BJ (cell line): ENCODE data around the gene ADGRD2. TPM values are rescaled to one million over a fixed set of nuclear protein-coding genes. Genes with fewer than 3 reads are reported as not detected.

ENCODE experiments used
- CTCF ChIA-PET: fragments of 350-600 bp; formaldehyde crosslinking; extraction: SDS; loops from one replicate; lab custom pipeline; 2021; ENCODE audit warnings: antibody characterized with exemption, inconsistent platforms; lab: Yijun Ruan, JAX
- POLR2A ChIA-PET: fragments of 300-600 bp; sonication (Branson Sonifier 250); formaldehyde crosslinking; extraction: SDS; loops from one replicate; lab custom pipeline; 2021; ENCODE audit warnings: antibody characterized with exemption; lab: Charles Lee
- DNase-seq: peaks from one replicate; pipeline ENCODE4 v3.0.0-alpha.2; 2011; ENCODE audit warnings: low read depth
- H3K27me3 ChIP-seq: 2 replicates; pipeline ENCODE4 v1.6.0; 2011; ENCODE audit warnings: low read length; ENCODE audit not compliant: control insufficient read depth, insufficient read depth
- H3K36me3 ChIP-seq: 2 replicates; pipeline ENCODE4 v1.5.1; 2011; ENCODE audit warnings: low read length; ENCODE audit not compliant: control insufficient read depth, insufficient read depth
- H3K4me3 ChIP-seq: 2 replicates; pipeline ENCODE4 v1.5.1; 2011; ENCODE audit warnings: low read depth, mild to moderate bottlenecking, control low read depth, low read length
- CTCF ChIP-seq: IDR thresholded peaks from 2 replicates; pipeline ENCODE4 v1.5.1; 2011; ENCODE audit warnings: low read depth, mild to moderate bottlenecking, control low read depth, inconsistent platforms, low read length, moderate library complexity; ENCODE audit not compliant: insufficient read depth
- polyA plus RNA-seq: library from polyadenylated mRNA; depleted of rRNA; stranded (reverse); fragments of >200 nt; gene quantifications from 2 replicates; pipeline ENCODE4 v1.2.3, GENCODE V29; 2011

ADGRD2 gene
- polyA plus RNA-seq, 1 experiment = not detected

- H3K36me3 ChIP-seq = no peaks in the 10 kb centered on the region
- CTCF ChIA-PET = no interaction called here
- no peak for DNase-seq
- H3K27me3 ChIP-seq = peaks cover 27% of the 10 kb centered on the region
- POLR2A ChIA-PET = no interaction called here
- H3K4me3 ChIP-seq = no peak overlapping the region
- no peak for TF ChIP-seq CTCF
Observed at GRCh38 chr9:124483481-124483880, 33.2 kb downstream of the ADGRD2 start.

- no peak for DNase-seq
- ChIA-PET POLR2A (no interaction called here), CTCF (no interaction called here)
- Histone ChIP-seq H3K4me3 (no peak overlapping the region), H3K36me3 (no peaks in the 10 kb centered on the region), H3K27me3 (peaks cover 39% of the 10 kb centered on the region)
- TF ChIP-seq CTCF = no peak
Observed at GRCh38 chr9:124485201-124485600, 35.0 kb downstream of the ADGRD2 start.

GRCh38 chr9:124485936-124486335 lies 35.7 kb downstream of the ADGRD2 start:
- DNase-seq = no peak
- TF ChIP-seq CTCF = no peak
- POLR2A ChIA-PET = interaction anchor here (0.6 kb wide), 1 partner anchor 8 kb away, joined by 7 read pairs; no protein-coding TSS in a partner anchor
- Histone ChIP-seq H3K27me3 (peaks cover 41% of the 10 kb centered on the region), H3K36me3 (no peaks in the 10 kb centered on the region), H3K4me3 (no peak overlapping the region)
- CTCF ChIA-PET = no interaction called here

- ChIA-PET POLR2A (no interaction called here), CTCF (no interaction called here)
- Histone ChIP-seq H3K4me3 (no peak overlapping the region), H3K36me3 (no peaks in the 10 kb centered on the region), H3K27me3 (peaks cover 40% of the 10 kb centered on the region)
- DNase-seq = no peak
- no peak for TF ChIP-seq CTCF
Observed at GRCh38 chr9:124486778-124487259, 36.6 kb downstream of the ADGRD2 start.

GRCh38 chr9:124487260-124488182 lies 37.3 kb downstream of the ADGRD2 start:
- no peaks in the 10 kb centered on the region for H3K36me3 ChIP-seq
- DNase-seq = no peak
- TF ChIP-seq CTCF = no peak
- POLR2A ChIA-PET = no interaction called here
- CTCF ChIA-PET = interaction anchor here (0.6 kb wide), 1 partner anchor 854 kb away, joined by 3 read pairs; no protein-coding TSS in a partner anchor
- no peak overlapping the region for H3K4me3 ChIP-seq
- peaks cover 39% of the 10 kb centered on the region for H3K27me3 ChIP-seq
